GM18861 (cell line): Measurements from ENCODE around the gene EIF2B5.

ENCODE experiments used
- ATAC-seq: cut with Tn5 transposase; IDR thresholded peaks from one replicate; pipeline ENCODE4 v1.9.1; 2021; ENCODE audit not compliant: unreplicated experiment

The EIF2B5 gene

DNA sequence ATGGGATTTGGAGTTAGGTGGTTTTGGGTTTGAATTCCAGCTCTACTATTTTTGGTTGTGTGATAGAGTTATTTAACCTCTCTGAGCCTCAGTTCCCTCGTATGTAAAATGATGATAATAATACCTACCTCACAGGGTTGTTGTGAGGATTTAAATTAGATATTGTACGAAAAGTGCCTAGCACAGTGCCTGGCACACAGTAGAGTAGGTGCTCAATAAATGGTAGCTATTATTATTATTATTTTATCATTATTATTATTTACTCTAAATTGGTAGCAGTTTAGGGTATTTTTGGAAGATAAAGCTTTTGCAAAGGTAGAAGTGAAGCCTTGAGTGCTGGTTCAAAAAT lies 38.2 kb downstream of the EIF2B5 start:
- no peak for ATAC-seq

DNA sequence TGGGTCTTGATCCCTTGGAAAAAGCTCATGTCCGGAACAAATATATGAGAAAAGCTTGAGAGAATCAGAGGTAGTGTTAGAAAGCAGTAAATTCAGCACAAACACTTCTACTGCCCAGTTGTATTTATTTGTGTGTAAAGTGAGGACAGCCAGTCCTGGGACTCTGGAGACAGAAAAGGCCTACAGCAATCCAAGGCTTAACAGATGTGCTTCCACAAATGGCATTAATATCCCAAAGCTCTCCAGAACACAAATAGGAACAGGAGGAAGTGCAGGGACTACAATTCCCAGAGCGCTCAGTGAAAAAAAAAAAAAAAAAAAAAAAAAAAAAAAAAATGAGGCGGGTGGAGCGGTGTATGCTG lies 39.1 kb downstream of the EIF2B5 start:
- ATAC-seq, result no peak

DNA sequence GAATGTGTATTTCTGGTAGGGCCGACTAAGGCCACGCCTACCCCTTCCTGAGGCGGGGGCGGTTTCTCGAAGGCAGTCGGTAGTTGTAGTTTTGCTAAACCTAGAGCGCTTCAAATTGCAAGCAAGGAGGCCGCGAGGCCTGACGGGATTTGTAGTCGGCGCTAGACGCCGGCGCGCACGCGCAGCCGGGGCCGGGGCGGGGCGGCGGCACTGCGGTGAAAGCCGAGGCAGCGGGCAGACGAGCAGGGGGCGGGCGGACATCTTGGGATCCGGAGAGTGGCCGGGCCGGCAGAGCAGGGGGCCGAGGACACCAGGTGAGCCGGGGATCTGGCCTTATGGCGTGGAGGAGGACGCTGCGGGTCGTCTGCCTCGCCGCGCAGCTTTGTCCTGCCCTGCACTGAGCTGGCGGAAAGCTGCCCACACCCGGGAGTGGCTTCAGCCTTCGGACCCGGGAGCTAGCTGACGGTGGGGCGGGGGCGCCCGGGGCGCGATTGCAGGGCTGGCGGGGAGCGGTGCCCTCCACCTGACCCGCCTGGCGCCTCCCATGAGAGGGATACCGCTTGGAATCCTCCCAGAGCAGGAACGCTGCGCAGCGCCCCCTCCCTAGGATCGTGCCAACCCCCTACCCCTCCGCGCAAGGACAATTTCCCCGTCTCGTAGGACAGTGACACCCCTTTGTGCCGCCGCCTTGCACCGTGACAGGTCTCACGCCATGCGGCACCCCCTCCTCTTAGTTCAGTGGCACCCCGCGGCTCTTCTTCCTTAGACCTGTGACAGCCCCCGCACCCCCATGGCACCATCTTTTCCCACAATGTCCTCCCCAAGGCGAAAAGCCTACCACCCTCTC lies 39.7 kb downstream of the EIF2B5 start, which contains the start of gene AP2M1:
Gene AP2M1 (plus strand): TSS at position 210 of the 847 bp plus-strand sequence. CDS start 2,139 bp downstream, outside the sequence.
- ATAC-seq, result peak; percentile 97

DNA sequence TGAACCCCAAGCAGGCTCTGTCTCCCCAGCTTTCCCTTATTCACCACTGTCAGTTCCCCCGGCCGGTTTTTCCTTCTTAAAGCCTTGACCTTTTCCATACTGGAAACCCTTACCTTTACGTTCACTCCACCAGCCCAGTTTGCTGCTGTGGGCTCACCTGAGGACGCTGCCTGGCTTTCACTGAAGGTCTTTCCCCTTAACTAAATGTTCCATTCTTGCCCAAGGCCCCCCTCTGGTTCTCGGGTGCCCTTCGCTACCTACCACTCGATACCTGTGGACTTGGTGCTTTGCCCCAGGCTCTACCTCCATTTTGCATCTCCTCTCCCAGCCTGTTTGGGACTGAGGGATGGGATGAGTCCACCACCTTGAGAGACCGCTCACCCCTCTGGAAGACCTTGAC lies 40.3 kb downstream of the EIF2B5 start:
- no peak for ATAC-seq

DNA sequence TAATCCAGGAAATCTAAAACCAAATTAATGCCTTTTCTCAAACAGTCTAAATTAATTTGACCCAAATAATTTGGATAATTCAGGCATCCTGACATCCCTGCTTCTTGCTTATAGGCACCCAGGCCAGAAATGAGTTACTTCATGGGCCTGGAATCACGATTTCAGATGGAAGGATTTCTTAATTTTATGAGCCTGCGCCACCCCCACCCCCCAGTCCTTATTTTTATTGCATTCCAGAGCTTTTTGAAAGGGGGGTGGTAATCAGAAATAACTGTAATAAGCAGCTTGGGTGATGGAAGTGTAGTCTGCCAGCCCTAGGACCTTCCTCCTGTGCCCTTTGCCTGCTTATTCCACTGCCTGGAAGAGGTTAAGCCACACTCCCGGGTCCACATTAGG lies 40.8 kb downstream of the EIF2B5 start:
- no peak for ATAC-seq

DNA sequence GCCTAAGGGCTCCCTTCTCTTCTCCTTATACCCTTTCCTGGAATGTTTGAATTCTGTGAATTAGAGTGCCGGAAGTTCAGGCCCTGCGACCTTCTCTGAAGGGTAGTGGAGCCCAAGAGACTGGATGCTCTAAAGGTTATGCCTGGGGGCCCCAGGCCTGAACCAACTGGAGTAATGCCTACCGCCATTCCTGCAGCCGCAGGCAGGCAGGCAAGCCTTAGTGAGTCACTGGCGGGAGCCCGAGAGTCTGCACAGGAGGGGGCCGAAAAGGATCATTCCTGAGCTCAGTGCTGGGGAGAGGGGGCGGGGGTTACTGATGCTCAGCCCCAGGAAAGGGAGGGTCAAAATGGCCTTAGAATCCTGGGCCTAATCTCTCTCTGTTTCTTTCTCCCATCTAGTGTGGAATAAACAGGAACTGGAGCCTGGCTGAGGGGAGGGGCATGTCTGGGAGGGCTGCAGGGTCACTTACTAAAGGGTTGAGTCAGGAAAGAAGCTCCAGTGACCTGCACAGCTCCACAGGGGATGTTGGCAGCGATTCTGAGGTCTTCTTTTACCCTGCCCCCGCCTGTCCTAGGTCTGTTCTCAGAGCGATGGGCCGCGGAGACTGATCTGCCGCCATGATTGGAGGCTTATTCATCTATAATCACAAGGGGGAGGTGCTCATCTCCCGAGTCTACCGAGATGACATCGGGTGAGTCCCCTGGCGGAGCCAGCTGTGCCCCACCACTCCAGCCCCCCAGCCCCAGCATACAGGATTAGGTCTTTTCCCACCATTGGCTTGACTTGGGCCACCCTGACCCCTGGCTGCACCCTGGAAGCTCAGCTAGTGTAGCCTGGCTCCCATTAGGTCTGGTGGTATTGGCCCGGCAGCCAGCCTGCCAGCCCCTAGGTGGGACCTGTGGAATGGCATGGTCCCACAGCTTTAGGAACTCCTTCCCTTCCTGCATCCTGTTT lies 41.5 kb downstream of the EIF2B5 start:
- no peak for ATAC-seq

DNA sequence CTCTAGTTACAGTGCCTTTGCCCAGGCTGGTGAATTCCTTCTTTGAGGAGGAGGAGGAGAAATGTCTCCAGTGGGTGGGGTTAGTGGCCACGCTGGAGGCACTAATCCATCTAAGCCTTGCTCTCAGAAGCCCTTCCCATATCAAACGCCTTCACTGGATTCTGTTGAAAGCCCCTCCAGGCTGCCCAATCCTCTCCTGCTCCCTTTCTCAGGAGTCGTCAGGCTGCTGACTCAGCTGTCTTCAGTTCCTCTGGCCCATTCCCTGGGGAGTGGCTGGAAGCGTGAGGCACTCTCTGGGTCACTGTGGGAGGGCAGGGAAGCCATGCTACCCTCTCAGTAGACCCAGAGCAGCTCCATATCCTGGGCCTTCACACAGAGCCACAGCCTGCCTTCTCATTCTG lies 42.2 kb downstream of the EIF2B5 start:
- no peak for ATAC-seq

DNA sequence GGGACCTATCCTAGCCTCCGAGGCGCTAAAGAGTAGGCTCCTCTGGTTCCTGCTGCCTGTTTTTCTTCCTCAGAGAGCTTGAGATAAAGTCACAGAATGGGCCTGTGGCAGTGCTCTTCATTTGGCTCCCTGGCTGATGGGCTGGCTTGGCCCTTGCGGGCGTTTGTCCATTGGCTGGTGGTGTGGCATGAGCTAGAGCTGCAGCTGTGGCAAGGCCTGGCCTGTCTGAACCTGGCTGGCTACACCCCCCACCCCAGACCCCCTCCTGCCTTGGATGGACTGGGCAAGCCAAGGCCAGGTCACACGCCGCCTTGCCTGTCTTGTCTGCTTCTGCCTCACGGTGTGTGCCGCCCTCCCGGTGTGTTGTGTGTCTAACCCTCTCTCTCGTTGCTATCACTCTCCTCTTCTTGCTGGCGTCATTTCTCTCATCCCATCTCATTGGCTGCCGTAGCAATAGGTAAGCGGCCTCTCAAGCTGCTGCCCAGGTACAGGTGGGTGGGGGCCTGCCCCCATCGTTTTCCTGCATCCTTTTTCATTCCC lies 42.7 kb downstream of the EIF2B5 start:
- ATAC-seq, result no peak

DNA sequence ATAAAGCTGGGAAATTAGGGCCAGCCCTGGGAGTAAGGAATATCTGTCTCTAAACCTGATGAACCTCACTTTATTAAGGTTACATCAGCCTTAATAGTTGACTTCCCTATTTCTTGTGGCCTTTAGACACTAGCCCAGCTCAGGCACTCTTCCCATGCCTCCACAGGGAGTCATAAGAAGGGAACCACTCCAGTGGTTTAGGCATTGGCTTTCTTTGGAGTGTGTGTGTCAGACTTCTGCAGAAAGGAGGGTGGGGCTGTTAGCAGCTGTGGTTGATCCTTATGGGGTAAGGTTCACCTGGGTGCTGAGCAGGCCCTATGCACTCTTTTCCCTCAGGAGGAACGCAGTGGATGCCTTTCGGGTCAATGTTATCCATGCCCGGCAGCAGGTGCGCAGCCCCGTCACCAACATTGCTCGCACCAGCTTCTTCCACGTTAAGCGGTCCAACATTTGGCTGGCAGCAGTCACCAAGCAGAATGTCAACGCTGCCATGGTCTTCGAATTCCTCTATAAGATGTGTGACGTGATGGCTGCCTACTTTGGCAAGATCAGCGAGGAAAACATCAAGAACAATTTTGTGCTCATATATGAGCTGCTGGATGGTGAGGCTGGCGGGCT lies 43.5 kb downstream of the EIF2B5 start:
- no peak for ATAC-seq

DNA sequence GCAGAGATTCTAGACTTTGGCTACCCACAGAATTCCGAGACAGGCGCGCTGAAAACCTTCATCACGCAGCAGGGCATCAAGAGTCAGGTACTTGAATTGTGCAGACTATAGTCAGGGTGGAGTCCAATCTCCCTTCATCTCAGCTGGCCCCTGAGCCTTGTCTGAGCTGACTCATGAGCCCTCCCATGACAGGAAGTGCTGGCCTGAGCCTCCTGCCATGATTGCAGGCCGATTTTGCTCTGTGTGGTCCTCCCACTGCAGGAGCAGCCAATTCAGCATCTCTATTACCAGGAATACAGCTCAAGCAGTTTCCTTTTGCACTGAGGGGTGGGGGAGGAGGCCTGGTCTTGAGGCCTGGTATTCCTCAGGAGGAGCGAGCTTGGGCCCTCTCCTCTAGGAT lies 45.0 kb downstream of the EIF2B5 start:
- no peak for ATAC-seq

DNA sequence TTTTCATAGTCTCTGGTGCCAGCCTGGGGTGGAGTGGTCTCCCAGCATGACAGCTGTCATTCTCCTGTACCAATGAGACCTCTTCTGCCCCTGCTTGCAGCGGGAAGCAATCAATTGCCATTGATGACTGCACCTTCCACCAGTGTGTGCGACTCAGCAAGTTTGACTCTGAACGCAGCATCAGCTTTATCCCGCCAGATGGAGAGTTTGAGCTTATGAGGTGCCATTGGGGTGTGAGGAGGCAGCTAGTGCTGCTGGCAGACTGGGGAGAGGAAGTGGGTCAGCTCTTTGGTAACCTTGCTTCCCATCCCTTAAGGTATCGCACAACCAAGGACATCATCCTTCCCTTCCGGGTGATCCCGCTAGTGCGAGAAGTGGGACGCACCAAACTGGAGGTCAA lies 46.4 kb downstream of the EIF2B5 start:
- ATAC-seq, result no peak

DNA sequence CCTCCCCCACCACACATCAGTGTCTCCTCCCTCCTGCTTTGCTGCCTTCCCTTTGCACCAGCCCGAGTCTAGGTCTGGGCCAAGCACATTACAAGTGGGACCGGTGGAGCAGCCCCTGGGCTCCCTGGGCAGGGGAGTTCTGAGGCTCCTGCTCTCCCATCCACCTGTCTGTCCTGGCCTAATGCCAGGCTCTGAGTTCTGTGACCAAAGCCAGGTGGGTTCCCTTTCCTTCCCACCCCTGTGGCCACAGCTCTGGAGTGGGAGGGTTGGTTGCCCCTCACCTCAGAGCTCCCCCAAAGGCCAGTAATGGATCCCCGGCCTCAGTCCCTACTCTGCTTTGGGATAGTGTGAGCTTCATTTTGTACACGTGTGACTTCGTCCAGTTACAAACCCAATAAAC lies 48.5 kb downstream of the EIF2B5 start:
- no peak for ATAC-seq

DNA sequence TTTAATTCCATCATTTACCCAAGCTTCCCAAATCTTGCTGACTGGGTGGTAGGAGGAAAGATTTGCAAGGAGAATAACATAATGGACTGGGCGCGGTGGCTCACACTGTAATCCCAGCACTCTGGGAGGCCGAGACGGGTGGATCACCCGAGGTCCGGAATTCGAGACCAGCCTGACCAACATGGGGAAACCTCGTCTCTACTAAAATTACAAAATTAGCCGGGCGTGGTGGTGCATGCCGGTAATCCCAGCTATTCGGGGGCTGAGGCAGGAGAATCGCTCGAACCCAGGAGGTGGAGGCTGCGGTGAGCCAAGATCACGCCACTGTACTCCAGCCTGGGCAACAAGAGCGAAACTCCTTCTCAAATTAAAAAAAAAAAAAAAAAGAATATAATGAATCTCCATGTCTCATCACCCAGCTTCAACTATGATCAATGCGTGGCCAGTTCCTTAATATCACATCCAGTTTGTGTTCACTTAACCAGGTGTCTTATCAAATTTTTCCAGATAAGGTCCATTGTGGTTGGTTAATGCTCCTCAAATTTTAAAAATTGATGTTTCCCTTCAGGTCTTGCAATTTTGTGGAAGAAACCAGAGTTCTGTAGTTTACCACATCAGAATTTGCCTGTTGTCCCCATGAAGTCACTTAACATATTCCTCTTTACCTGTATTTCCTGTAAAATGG lies 49.5 kb downstream of the EIF2B5 start:
- ATAC-seq, result no peak

DNA sequence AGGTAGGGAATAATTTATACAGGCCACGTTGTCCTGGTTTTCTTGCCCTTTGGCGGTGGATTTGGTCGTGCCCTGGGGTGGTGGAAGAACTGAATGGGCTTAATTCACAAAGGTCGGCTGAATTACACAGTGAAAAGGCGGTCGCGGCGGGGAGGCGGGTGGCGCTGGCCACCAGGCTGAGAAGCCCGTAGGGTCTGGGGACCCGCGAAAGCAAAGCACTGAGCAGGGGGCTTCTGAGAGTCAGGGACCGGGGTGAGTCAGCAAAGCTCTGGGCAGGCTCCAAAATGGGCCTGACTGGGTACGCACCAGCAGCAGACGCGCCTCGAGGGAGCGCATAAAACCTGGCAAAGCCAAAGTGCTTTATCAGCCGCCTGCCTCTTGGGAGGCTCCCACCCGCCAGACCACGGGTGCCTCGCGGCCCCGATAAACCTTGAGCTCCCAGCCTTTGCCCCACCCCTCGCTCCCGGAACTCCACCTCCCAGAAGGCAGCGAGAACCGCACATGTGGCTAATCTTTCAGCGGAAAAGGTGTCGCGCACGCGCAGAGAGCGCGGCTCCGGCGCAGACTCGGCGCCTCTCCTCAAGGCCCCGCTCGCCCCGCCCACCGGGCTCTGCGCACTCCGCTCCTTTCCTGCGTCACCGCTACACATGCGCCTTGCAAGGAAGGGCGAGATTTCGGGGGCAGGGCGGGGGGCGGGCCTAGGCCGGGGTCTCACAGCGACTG lies 50.5 kb downstream of the EIF2B5 start:
- peak; percentile 93 for ATAC-seq

DNA sequence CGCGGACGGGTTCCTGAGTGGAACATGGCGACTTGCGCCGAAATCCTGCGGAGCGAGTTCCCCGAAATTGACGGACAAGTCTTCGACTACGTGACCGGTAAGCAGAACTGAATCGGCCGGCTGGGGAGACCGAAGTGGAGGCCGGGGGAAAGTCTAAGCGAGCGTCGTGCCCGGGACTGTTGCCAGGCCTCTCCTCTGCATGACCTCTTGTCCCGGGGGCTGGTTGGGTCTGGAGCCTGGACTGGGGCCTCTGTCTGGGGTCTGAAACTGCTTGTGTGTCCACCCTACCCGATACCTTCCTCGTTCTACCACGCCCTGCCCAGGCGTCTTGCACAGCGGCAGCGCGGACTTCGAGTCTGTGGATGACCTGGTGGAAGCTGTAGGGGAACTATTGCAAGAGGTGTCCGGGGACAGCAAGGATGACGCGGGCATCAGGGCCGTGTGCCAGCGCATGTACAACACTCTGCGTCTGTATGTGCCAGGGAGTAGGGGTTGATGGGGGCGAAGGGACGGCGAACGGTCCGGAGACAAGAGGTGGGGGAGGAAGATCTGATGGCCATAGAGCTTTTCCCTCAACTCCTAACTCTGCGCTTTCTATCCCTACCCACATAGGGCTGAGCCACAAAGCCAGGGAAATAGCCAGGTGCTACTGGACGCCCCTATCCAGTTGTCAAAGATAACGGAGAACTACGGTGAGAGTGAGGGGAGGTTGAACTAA lies 51.2 kb downstream of the EIF2B5 start, which contains the start of gene ABCF3:
Gene ABCF3 (plus strand): TSS at position 16 of the 718 bp plus-strand sequence. CDS start 9 bp downstream, at position 25.
- peak; percentile 11 for ATAC-seq

DNA sequence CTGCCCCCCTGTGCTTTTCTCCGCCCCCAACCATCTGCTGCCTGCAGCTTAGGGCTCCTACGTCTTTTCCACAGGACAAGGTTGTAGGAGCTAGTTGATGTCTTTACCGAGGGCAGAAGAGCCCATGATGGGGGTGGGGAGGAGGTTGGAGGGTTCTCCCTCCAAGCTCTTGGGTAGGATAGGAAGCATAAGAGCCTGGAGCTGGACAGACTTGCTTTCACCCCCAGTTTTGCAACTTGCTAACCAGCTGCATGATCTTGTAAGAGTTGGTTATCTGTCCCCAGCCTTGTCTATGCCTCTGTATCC lies 51.7 kb downstream of the EIF2B5 start:
- no peak for ATAC-seq

DNA sequence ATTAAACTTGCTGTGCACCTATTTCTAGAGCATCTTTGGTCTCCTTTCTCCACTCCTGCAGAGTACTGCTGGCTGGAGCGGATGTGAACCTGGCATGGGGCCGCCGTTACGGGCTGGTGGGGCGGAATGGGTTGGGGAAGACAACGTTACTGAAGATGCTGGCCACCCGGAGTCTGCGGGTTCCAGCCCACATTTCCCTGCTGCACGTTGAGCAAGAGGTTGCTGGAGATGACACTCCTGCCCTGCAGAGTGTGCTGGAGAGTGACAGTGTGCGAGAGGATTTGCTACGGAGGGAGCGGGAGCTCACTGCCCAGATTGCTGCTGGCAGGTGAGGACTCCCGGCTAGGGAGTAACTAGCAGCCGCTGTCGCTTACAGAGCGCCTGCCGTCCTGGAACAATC lies 52.9 kb downstream of the EIF2B5 start:
- ATAC-seq, result no peak

DNA sequence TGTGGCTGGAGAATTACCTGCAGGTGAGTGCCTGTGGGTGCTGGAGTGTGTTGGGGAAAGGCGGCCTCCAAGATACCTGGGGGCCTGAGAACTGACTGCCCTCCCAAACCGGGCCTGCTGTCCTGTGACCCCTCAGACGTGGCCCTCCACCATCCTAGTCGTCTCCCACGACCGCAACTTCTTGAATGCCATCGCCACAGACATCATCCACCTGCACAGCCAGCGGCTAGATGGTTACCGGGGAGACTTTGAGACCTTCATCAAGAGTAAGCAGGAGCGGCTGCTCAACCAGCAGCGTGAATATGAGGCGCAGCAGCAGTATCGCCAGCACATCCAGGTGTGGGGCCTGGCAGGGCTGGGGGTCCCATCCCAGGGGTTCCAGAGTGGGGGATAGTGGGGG lies 54.3 kb downstream of the EIF2B5 start:
- ATAC-seq, result no peak

DNA sequence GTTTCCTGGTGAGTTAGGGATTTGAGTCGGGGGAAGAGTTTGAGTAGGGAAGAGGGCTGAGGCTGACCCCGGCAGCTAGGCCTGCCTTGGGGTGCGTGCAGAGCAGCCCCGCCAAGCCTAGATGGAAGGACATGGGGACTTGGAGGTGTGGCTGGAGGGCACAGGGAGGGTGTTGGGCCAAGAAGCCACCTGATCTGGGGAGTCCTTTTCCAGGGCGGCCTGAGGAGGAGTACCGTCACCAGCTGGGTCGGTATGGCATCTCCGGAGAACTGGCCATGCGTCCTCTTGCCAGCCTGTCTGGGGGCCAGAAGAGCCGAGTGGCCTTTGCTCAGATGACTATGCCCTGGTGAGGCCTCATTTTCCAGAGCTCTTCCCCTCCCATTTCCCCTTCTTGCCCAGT lies 57.7 kb downstream of the EIF2B5 start:
- no peak for ATAC-seq
